Measurements from ENCODE around the gene SLC44A1. TPM values are rescaled to one million over a fixed set of nuclear protein-coding genes. Genes with fewer than 3 reads are reported as not detected.

SLC44A1 gene
- total RNA-seq, 1 experiment from 2014 or later = 15.2 TPM

GRCh38 chr9:105339849-105340248 is 95.4 kb downstream of the SLC44A1 start:
- BruUV-seq (replicated peaks) = no TSS peak
- no peaks in the 10 kb centered on the region for H3K9me3 Mint-ChIP-seq (ENCODE audit: unreplicated experiment)
- ChIA-PET CTCF (no interaction called here), POLR2A (no interaction called here)
- H3K27me3 Mint-ChIP-seq (ENCODE audit: insufficient read depth, unreplicated experiment) = no peaks in the 10 kb centered on the region
- intact Hi-C loops (cut with micrococcal nuclease) = loop anchor here (10.0 kb wide), 1 partner anchor 95 kb away; the partner anchor contains the start of gene SLC44A1
- H3K27ac Mint-ChIP-seq (ENCODE audit: low read depth, unreplicated experiment) = no peak overlapping the region
- H3K4me1 Mint-ChIP-seq (ENCODE audit: insufficient read depth, unreplicated experiment) = peaks cover 6% of the 10 kb centered on the region
- peaks cover 6% of the 10 kb centered on the region for H3K36me3 Mint-ChIP-seq (ENCODE audit: insufficient read depth, unreplicated experiment)
- H3K4me3 Mint-ChIP-seq (ENCODE audit: unreplicated experiment) = no peak overlapping the region
- TF ChIP-seq CTCF (IDR thresholded peaks at IDR 0.05; ENCODE audit: unreplicated experiment) = no peak
- no peak for DNase-seq (ENCODE audit: unreplicated experiment)

GRCh38 chr9:105341434-105342146 is 97.1 kb downstream of the SLC44A1 start:
- Mint-ChIP-seq H3K4me3 (ENCODE audit: unreplicated experiment) (peak overlapping the region; percentile 5), H3K4me1 (ENCODE audit: insufficient read depth, unreplicated experiment) (peaks cover 6% of the 10 kb centered on the region), H3K9me3 (ENCODE audit: unreplicated experiment) (no peaks in the 10 kb centered on the region), H3K27ac (ENCODE audit: low read depth, unreplicated experiment) (peak overlapping the region; percentile 4), H3K27me3 (ENCODE audit: insufficient read depth, unreplicated experiment) (no peaks in the 10 kb centered on the region), H3K36me3 (ENCODE audit: insufficient read depth, unreplicated experiment) (peaks cover 1% of the 10 kb centered on the region)
- ChIA-PET CTCF (no interaction called here), POLR2A (no interaction called here)
- no TSS peak for BruUV-seq (replicated peaks)
- intact Hi-C loops (cut with micrococcal nuclease) = loop anchor here (10.0 kb wide), 1 partner anchor 97 kb away; the partner anchor contains the start of gene SLC44A1
- DNase-seq (ENCODE audit: unreplicated experiment) = no peak
- TF ChIP-seq CTCF (IDR thresholded peaks at IDR 0.05; ENCODE audit: unreplicated experiment) = no peak

- intact Hi-C loops (cut with micrococcal nuclease) = loop anchor here (10.0 kb wide), 1 partner anchor 97 kb away; the partner anchor contains the start of gene SLC44A1
- H3K36me3 Mint-ChIP-seq (ENCODE audit: insufficient read depth, unreplicated experiment) = no peaks in the 10 kb centered on the region
- ChIA-PET CTCF (interaction anchor here (0.6 kb wide), 2 partner anchors 153 to 177 kb away, joined by 3 read pairs; no protein-coding TSS in a partner anchor), POLR2A (no interaction called here)
- peak overlapping the region; percentile 5 for H3K4me3 Mint-ChIP-seq (ENCODE audit: unreplicated experiment)
- peak overlapping the region; percentile 4 for H3K27ac Mint-ChIP-seq (ENCODE audit: low read depth, unreplicated experiment)
- DNase-seq (ENCODE audit: unreplicated experiment) = no peak
- peaks cover 6% of the 10 kb centered on the region for H3K4me1 Mint-ChIP-seq (ENCODE audit: insufficient read depth, unreplicated experiment)
- H3K27me3 Mint-ChIP-seq (ENCODE audit: insufficient read depth, unreplicated experiment) = no peaks in the 10 kb centered on the region
- BruUV-seq (replicated peaks) = no TSS peak
- no peak for TF ChIP-seq CTCF (IDR thresholded peaks at IDR 0.05; ENCODE audit: unreplicated experiment)
- no peaks in the 10 kb centered on the region for H3K9me3 Mint-ChIP-seq (ENCODE audit: unreplicated experiment)
Measured at GRCh38 chr9:105342147-105342505, 97.7 kb downstream of the SLC44A1 start.

GRCh38 chr9:105344283-105344682 is 99.8 kb downstream of the SLC44A1 start:
- no peaks in the 10 kb centered on the region for H3K27me3 Mint-ChIP-seq (ENCODE audit: insufficient read depth, unreplicated experiment)
- TF ChIP-seq CTCF (IDR thresholded peaks at IDR 0.05; ENCODE audit: unreplicated experiment) = no peak
- no peaks in the 10 kb centered on the region for H3K9me3 Mint-ChIP-seq (ENCODE audit: unreplicated experiment)
- intact Hi-C loops (cut with micrococcal nuclease) = loop anchor here (10.0 kb wide), 1 partner anchor 99 kb away; the partner anchor contains the start of gene SLC44A1
- peaks cover 6% of the 10 kb centered on the region for H3K4me1 Mint-ChIP-seq (ENCODE audit: insufficient read depth, unreplicated experiment)
- no peak overlapping the region for H3K27ac Mint-ChIP-seq (ENCODE audit: low read depth, unreplicated experiment)
- no peaks in the 10 kb centered on the region for H3K36me3 Mint-ChIP-seq (ENCODE audit: insufficient read depth, unreplicated experiment)
- no TSS peak for BruUV-seq (replicated peaks)
- ChIA-PET POLR2A (no interaction called here), CTCF (interaction anchor here (1.2 kb wide), 1 partner anchor 11 kb away, joined by 3 read pairs; no protein-coding TSS in a partner anchor)
- peak; percentile 47 for DNase-seq (ENCODE audit: unreplicated experiment)
- H3K4me3 Mint-ChIP-seq (ENCODE audit: unreplicated experiment) = no peak overlapping the region

All from MCF 10A (cell line).